NT2/D1 (cell line): ENCODE results near the gene BLACAT1.
A peak's percentile ranks its signal among the peaks of the same experiment; 100 is the strongest.
"Not testable (repeated sequence)": the region's sequence is repeated elsewhere in the genome, so short reads cannot be mapped to it uniquely, and the experiment has no call there.

ENCODE experiments used
- DNase-seq: peaks from one replicate; pipeline ENCODE4 v3.0.0-alpha.2; 2011; ENCODE audit warnings: low read depth, low spot score
- H3K27me3 ChIP-seq: 2 replicates; pipeline ENCODE4 v1.6.0; 2011; ENCODE audit warnings: mild to moderate bottlenecking; ENCODE audit not compliant: insufficient read length, insufficient read depth
- H3K36me3 ChIP-seq: 2 replicates; pipeline ENCODE4 v1.6.1; 2011; ENCODE audit warnings: mild to moderate bottlenecking, low read length, mixed read lengths; ENCODE audit not compliant: insufficient read depth, insufficient read length
- H3K4me1 ChIP-seq: 2 replicates; pipeline ENCODE4 v1.5.1; 2011; ENCODE audit not compliant: insufficient read depth, insufficient read length
- H3K4me3 ChIP-seq: 2 replicates; pipeline ENCODE4 v1.5.1; 2011; ENCODE audit warnings: low read depth; ENCODE audit not compliant: insufficient read length
- H3K9ac ChIP-seq: 2 replicates; pipeline ENCODE4 v1.6.0; 2011; ENCODE audit warnings: low read depth; ENCODE audit not compliant: insufficient read length
- H3K9me3 ChIP-seq: 2 replicates; pipeline ENCODE4 v1.5.1; 2011; ENCODE audit warnings: mild to moderate bottlenecking, low read length; ENCODE audit not compliant: insufficient read depth
- SUZ12 ChIP-seq: IDR thresholded peaks from 2 replicates; pipeline ENCODE4 v1.6.1; 2011; ENCODE audit not compliant: insufficient read length, insufficient read depth; ENCODE audit errors: extremely low read depth
- YY1 ChIP-seq: IDR thresholded peaks from 2 replicates; pipeline ENCODE4 v1.6.1; 2011; ENCODE audit not compliant: insufficient read length, insufficient read depth
- ZNF274 ChIP-seq: IDR thresholded peaks from 2 replicates; pipeline ENCODE4 v1.6.1; 2011; ENCODE audit warnings: mild to moderate bottlenecking, low read depth, low read length

Gene BLACAT1

DNA sequence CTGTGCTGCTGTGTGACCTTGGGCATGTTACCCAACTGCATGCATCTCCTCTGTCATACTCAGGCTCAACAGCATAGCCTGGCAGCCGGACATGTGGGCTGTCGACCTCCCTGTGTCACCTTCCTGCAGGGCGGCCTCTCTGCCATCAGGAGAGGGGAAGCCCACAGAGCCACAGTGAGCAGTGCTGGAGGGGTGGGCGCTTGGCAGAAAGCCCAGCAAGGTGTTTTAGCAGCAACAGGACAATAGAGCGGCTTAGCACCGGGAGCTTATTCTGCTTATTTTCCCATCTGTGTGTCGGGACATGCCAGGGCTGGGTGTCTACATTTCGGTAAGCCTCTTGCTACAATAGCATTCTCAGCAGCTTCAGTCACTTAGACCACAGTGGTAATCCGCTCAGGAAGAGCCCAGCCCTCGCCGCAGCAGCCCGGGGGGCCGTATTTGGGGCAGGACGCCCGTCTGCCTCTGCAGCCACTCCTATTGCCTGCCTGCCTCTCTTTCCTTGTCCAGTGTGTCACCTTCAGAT is 25.8 kb upstream of the BLACAT1 start:
- H3K4me3 ChIP-seq = no peak overlapping the region
- peaks cover 12% of the 10 kb centered on the region for H3K27me3 ChIP-seq
- H3K9me3 ChIP-seq = no peaks in the 10 kb centered on the region
- H3K36me3 ChIP-seq = no peaks in the 10 kb centered on the region
- H3K4me1 ChIP-seq = peaks cover 26% of the 10 kb centered on the region
- no peak for DNase-seq
- TF ChIP-seq ZNF274 (no peak), YY1 (no peak)
- peak overlapping the region; percentile 13 for H3K9ac ChIP-seq

GRCh38 chr1:205481218-205481617 is 25.4 kb upstream of the BLACAT1 start:
- Histone ChIP-seq H3K27me3 (peaks cover 9% of the 10 kb centered on the region), H3K4me1 (peaks cover 28% of the 10 kb centered on the region), H3K9me3 (no peaks in the 10 kb centered on the region), H3K9ac (peak overlapping the region; percentile 13), H3K36me3 (no peaks in the 10 kb centered on the region), H3K4me3 (no peak overlapping the region)
- TF ChIP-seq SUZ12 (no peak), ZNF274 (no peak), YY1 (no peak)
- no peak for DNase-seq

DNA sequence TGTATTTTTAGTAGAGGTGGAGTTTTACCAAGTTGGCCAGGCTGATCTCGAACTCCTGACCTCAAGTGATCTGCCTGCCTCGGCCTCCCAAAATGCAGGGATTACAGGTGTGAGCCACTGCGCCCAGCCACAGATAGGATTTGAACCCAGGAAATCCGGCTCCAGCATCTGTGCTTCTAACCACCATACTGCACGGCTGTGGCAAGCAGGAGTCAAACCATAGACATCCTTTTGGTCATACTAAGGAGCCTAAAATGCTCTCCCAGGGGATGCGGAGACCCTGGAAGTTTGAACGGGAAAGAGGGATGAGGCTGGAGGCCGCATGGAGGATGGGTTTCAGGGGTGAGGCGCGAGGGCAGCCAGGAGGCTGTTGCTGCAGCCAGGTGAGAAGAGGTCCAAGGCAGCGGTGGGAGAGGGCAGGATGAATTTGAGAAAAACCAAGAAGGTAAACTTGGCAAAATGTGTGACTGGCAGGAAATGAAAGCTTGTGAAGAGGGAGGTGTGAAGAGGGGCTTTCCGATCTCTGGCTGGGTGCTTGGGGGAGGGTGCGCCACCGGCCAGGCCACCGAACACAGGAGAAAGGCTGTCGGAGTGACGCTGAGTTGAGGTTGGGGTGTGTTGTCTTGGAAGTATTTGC is 24.6 kb upstream of the BLACAT1 start:
- no peak overlapping the region for H3K9ac ChIP-seq
- no peaks in the 10 kb centered on the region for H3K36me3 ChIP-seq
- no peak overlapping the region for H3K4me3 ChIP-seq
- DNase-seq = no peak
- H3K4me1 ChIP-seq = peaks cover 28% of the 10 kb centered on the region
- TF ChIP-seq YY1 (no peak), SUZ12 (no peak), ZNF274 (no peak)
- peaks cover 9% of the 10 kb centered on the region for H3K27me3 ChIP-seq
- H3K9me3 ChIP-seq = peaks cover 7% of the 10 kb centered on the region

DNA sequence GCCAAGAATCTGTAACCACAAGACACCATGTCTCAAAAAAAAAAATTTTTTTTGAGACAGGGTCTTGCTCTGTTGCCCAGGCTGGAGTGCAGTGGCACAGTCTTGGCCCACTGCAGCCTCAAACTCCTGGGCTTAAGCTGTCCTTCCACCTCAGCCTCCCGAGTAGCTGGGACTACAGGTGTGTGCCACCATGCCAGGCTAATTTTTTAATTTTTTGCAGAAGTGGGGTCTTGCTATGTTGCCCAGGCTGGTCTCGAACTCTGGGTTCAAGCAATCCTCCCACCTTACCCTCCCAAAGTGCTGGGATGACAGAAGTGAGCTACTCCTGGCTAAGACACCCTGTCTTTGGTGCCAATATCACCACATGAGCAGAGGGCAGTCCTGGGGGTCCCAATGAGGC is 23.1 kb upstream of the BLACAT1 start:
- Histone ChIP-seq H3K4me1 (peaks cover 21% of the 10 kb centered on the region), H3K9me3 (peaks cover 18% of the 10 kb centered on the region)
- H3K4me3 ChIP-seq, DNase-seq, H3K36me3 ChIP-seq, H3K9ac ChIP-seq, H3K27me3 ChIP-seq: not testable (repeated sequence)

DNA sequence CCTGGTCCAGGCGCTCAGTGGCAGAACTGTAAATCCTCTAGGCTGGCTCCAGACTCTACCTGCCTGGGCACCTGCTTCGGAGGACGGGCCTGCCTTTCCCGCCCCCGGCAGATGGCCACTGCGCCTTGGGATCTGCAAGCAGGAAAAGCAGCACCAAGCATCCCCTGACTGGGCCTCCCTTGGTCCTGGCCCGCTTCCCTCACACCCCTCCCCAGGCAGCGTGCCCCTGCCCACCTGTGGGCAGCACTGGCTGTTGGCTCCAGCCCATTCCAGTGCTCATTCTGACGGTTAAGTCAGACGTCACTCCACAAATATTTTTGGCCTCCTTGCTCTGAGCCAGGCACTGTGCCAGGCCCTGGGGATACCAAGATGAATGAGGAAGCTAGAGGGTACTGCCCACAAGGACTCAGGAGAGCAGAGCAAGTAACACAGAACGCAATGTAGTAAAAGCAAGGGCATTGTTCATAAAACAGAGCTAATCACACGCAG is 22.0 kb upstream of the BLACAT1 start:
- Histone ChIP-seq H3K4me3 (no peak overlapping the region), H3K4me1 (peaks cover 21% of the 10 kb centered on the region), H3K9ac (peak overlapping the region; percentile 23), H3K9me3 (peaks cover 18% of the 10 kb centered on the region), H3K36me3 (no peaks in the 10 kb centered on the region), H3K27me3 (peaks cover 3% of the 10 kb centered on the region)
- no peak for TF ChIP-seq SUZ12
- TF ChIP-seq YY1 = no peak
- no peak for TF ChIP-seq ZNF274
- DNase-seq = no peak

GRCh38 chr1:205477121-205477758 is 21.4 kb upstream of the BLACAT1 start:
- DNase-seq = peak; percentile 66
- Histone ChIP-seq H3K27me3 (peaks cover 6% of the 10 kb centered on the region), H3K36me3 (no peaks in the 10 kb centered on the region), H3K4me3 (no peak overlapping the region), H3K9ac (peak overlapping the region; percentile 23), H3K4me1 (peaks cover 21% of the 10 kb centered on the region), H3K9me3 (peaks cover 18% of the 10 kb centered on the region)
- TF ChIP-seq SUZ12 (no peak), YY1 (no peak), ZNF274 (no peak)

DNA sequence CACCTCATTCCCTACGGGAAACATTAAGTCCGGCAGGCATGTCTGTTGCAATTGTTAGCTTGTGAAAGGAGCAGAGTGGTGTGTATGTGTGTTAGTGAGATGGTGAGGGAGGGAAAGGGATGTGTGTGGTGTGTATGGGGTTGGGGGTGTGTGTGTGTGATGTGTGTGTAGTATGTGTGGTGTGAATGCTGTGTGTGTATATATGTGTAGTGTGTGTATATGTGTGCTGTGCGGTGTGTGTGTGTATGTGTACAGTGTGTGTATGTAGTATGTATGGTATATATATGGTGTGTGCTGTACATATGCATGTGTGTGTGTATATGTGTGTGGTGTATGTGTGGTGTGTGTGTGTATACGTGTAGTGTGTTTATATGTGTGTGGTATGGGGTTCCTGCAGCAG is 20.8 kb upstream of the BLACAT1 start:
- H3K4me3 ChIP-seq = no peak overlapping the region
- H3K36me3 ChIP-seq = no peaks in the 10 kb centered on the region
- peaks cover 21% of the 10 kb centered on the region for H3K4me1 ChIP-seq
- TF ChIP-seq ZNF274 (no peak), SUZ12 (no peak), YY1 (no peak)
- DNase-seq = no peak
- H3K27me3 ChIP-seq = peaks cover 6% of the 10 kb centered on the region
- peak overlapping the region; percentile 7 for H3K9ac ChIP-seq
- peaks cover 18% of the 10 kb centered on the region for H3K9me3 ChIP-seq
